Kidney tubule cell (primary cell): Measurements from ENCODE around the gene TUBB4B.

Source experiments
- DNase-seq: peaks from one replicate; pipeline ENCODE4 v3.0.0-alpha.2; 2018; ENCODE audit warnings: low spot score

The TUBB4B gene

DNA sequence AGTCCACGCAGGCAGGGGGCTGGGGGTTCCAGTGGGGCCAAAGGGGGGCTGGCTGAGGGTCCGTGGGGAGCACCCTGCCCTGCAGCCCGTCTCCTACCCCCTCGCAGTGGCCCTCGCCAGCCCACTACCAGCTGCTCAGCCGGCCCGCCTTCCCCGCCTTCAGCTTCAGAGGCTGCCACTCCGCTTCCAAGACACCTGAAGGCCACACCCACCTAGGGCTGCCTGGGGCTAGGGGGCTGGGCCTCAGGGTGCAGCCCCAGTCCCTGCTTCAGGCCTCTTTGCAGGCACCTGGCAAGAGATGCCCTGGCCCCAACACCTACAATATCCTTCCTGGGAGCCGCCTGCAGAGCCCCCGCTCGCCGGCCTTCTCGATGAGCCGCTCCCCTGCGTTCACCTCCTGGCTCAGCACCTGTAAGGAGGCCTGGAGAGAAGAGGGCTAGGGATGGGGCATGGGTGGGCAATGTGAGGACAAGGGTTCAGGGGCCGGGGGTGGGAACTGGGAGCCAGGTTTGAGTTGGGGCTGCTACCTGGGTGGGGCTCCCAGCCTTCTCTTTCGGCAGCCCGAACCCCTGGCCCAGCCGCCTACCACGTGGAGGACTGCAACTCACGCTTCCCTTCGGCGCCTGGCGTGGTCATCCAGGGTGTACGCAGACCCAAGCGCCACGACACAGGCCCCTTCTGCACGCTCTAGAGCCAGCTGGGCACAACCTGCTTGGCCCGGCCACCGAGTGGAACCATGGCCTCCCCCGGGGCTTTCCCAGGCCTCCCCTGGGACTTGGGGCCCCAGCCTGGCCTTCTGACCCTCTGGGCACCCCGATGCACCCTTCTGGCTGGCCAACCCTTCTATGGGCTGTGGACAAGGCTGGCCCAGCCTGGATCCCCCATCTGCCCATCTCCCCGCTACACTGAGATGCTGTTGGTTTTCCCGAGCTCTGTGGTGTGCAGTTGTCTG lies 11.7 kb downstream of the TUBB4B start:
- no peak for DNase-seq

DNA sequence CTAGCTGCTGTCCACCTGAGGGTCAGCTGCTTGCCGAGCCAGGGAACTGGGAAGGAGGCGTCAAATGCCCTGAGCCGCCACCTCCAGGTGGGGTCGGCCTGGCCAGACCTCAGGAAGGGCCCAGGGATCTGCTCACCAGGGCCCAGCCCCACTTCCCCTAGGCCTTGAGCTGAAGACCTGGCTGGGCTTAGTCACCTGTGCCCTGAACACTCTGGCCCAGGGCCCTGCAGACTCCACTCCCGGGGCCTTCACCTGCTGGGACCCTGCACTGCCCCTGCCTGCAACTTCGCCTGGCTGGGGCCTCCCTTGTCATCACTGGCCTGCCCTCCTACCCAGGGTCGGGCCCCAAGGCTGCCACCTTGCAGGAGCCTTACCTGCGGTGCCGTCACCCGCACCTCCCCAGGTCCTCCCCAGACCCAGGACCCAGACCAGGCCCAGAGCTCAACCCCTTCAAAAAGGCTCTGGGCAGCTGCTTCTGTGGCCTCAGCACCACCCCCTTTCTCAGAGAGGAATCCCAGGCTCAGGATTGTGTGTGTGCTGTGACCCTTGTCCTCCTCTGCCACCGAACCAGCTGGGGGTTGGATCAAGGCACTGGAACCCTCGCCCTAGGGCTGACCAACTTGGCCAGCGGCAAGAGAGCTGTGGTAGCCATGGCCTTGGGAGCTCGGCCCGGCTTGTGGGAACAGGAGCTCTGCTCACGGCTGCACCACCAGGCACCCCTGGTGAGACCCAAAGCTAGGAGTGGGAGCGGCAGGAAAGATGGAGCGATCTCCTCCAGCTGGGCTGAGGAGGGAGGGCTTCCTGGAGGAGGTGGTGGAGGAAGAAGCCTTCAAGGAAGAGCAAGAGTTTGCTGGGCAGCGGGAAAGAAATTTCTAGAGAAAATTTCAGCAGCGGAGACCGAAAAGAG lies 12.9 kb downstream of the TUBB4B start:
- peak; percentile 30 for DNase-seq

DNA sequence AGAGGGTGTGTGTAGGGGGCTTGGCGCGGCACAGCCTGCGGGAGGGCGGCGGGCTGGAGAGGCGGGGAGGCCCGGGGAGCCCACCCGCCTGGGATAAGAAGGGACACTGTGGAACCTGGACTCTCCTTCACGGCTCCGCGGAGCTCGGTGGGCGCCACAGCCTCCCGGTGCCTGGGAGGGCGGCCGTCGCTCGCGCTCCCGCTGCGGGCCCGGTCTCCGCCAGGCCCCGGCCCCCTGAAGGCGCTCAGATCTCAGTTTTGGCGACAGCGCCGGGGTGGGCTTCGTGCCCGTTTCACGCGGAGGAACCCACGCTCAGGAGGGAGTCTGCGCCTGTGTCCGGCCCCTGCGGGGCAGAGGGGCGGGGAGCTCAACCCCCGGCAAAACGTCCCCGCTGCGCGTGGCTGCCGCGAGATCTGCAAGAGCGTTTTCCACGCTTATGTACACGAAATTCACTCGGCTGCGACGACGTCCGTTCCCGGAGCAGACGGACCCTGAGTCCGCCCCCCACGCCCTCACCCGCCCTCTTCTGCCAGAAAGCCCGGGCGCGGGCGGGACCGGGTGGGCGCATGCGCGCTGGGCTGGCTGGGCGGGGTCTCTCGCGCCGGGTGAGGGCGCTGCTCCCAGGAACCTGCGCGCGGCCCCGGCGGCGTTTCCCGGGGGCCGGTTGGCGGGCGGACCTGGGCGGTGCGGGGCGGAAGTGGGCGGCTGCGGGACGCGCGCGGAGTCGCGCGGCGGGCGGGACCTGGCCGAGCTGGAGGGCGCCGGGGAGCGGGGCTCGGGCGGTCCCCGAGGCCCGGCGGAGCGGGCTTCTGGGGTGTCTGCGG lies 13.7 kb downstream of the TUBB4B start, which contains the start of gene NELFB:
Gene NELFB (plus strand): TSS at position 704 of the 824 bp plus-strand sequence.
- peak; percentile 90 for DNase-seq

DNA sequence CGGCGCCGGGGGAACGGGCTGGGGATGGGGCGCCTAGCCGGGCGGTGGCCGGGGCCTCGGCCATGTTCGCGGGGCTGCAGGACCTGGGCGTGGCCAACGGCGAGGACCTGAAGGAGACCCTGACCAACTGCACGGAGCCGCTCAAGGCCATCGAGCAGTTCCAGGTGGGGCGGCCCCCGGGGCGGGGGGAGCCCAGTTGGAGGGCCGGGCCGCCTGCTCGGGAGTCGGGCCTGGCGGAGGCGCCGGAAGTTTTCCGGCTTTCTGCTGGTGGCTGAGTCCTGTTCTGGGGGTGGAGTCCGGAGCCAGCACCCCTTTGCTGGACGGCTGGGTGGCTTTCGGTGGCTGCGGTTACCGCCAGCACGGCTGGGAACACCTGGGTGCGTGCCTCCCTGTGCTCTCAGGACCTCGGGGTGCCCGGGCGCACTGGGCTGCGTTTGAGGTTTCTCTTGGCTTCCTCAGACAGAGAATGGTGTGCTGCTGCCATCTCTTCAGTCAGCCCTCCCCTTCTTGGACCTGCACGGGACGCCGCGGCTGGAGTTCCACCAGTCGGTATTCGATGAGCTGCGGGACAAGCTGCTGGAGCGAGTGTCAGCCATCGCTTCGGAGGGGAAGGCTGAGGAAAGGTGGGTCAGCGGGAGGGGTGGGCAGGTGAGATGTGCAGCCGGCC lies 14.5 kb downstream of the TUBB4B start:
- peak; percentile 58 for DNase-seq

DNA sequence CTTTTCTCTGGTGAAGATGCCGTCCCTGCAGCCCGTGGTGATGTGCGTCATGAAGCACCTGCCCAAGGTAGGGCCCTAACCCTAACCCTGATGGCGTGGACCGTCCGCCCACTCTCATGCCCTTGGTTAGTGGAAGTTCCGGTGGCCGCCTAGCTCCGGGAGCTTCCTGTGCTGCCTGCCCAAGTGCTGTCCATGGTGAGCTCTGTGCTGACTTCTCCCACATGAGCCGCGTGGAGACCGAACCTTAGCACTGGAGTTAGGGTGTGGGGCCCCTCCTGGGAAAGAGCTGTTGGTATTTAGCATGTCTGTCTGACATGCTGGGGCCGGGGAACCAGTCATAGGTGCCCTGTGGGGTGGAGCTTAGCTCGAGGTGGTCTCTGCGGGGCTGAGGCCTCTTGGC lies 15.3 kb downstream of the TUBB4B start:
- no peak for DNase-seq

DNA sequence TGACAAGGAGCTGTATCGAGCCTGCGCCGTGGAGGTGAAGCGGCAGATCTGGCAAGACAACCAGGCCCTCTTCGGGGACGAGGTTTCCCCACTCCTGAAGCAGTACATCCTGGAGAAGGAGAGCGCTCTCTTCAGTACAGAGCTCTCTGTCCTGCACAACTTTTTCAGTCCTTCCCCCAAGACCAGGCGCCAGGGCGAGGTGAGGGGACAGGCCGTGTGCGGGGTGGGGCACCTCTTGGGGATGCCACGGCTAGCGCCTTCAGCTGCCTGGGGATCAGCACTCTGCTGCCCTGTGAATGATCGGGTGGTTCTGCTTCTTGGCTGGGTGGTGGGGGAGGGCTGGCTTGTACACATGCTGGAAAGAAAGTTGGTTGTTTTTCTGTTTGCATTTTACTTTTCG lies 15.8 kb downstream of the TUBB4B start:
- no peak for DNase-seq

DNA sequence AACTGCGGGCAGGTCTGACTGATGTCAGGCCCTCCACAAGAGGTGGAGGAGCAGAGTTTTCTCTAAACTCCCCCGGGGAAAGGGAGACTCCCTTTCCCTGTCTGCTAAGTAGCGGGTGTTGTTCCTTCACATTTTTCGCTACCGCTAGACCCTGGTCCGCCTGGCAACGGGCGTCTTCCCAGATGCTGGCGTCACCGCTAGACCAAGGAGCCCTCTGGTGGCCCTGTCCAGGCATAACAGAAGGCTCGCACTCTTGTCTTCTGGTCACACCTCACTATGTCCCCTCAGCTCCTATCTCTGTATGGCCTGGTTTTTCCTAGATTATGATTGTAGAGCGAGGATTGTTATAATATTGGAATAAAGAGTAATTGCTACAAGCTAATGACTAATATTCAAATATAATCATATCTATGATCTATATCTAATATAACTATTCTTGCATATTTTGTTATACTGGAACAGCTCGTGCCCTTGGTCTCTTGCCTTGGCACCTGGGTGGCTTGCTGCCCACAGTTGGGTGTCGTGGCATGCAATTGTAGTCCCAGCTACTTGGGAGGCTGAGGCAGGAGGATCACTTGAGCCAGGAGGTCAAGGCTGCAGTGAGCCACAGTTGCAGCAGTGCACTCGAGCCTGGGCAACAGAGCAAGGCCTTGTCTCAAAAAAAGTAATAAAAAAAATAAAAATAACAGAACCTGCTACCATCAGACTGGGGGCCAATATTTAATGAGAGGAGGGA lies 21.3 kb downstream of the TUBB4B start:
- DNase-seq = peak; percentile 33

DNA sequence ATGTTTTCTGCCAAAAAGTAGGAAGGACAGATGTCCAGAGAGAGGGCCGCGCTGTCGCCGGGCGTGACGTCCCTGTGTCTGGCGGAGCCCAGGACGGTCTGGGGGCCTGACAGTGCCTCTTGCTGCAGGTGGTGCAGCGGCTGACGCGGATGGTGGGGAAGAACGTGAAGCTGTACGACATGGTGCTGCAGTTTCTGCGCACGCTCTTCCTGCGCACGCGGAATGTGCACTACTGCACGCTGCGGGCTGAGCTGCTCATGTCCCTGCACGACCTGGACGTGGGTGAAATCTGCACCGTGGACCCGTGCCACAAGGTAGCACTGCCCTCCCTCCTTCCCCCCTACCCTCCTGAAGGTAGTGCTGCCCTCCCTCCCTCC lies 21.8 kb downstream of the TUBB4B start:
- no peak for DNase-seq

DNA sequence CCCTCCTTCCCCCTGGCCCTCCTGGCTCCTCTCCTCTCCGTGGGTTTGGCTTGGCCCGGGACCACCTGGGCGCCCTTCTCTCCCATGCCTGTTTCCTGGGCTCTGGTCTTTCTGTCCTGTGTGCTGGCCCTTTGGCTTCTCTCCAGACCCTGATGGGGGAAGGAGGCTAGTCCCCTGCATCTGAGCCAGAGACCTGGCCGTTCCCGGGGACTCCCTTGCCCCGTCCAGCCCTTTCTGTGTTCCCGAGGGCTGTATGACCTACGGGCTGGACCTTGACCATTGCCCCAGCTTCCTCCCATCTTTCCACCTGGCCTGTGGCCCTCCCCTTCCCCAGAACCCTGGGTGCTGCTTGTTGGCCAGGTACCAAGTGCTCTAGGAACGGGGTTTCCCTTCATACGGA lies 22.4 kb downstream of the TUBB4B start:
- no peak for DNase-seq

DNA sequence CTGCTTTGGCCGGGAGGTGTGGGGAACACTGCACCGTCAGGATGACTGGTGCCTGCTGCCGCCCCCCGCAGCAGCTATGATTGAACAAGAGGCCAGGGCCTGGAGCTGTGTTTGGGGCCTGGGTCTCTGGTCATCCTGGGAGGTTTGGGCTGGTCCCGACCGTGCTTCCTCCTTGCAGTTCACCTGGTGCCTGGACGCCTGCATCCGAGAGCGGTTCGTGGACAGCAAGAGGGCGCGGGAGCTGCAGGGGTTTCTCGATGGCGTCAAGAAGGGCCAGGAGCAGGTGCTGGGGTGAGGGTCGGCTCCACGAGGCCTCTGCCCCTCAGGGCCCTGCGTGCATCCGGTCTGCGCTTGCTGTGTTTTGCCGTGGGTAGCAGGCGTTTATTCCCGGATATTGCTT lies 23.0 kb downstream of the TUBB4B start:
- no peak for DNase-seq

DNA sequence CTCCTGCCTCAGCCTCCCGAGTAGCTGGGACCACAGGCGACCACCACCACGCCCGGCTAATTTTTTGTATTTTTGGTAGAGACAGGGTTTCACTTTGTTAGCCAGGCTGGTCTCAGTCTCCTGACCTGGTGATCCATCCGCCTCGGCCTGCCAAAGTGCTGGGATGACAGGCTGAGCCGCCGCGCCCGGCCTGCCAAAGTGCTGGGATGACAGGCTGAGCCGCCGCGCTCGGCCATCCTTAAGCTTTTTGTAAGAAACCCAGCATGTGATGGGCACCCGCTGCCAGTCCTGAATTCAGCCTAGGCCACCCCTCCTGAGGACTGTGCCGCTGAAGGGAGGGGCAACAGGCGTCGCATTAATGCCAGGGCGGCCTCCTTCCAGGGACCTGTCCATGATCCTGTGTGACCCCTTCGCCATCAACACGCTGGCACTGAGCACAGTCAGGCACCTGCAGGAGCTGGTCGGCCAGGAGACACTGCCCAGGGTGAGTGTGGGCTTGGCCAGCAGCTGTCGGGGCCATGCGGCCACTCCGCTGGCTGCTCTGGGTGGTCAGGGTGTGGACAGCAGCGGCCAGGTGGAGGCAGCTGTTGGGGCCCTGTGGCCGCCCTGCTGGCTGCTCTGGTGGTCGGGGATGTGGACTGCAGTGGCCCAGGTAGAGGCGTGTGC lies 24.5 kb downstream of the TUBB4B start:
- no peak for DNase-seq

DNA sequence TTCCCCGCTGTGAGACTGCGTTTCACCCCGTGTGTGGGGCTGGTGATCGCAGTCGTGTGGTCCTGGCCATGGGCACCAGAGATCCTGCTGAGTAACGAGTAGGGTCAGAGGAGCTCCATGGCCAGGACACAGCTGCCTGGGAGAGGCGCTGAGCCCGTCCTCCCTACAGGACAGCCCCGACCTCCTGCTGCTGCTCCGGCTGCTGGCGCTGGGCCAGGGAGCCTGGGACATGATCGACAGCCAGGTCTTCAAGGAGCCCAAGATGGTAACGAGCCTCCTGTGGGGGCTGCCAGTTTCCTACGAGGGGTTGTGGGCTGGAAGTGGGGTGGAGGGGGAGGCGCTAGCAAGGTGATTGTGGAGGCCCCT lies 25.1 kb downstream of the TUBB4B start:
- no peak for DNase-seq

DNA sequence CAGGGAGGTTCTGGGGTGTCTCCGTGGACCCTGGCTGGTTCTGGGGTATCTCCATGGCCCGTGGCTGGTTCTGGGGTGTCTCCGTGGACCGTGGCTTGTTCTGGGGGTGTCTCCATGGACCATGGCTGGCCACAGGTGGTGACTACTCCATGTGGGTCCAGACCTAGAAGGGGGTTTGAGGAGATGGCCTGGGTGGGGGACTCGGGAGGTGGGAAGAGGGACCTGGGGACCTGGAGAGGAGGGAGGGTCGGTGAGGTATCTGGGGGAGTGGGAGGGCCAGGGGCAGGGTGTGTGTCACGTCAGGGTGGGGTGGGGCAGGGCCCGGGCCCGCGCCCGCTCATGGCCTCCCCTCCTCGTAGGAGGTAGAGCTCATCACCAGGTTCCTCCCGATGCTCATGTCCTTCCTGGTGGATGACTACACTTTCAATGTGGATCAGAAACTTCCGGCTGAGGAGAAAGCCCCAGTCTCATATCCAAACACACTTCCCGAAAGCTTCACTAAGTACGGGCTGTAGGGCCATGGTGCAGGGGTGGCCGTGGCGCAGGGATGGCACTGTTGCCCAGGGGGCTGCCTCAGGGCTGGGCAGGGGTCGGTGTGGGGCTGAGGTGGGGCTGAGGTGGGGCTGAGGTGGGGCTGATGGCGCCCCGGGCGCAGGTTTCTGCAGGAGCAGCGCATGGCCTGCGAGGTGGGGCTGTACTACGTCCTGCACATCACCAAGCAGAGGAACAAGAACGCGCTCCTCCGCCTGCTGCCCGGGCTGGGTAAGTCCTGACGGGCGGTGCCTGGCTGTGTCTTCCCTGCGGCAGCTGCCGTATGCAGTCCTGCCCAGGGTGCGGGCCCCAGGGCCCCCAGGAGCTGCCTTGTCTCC lies 25.7 kb downstream of the TUBB4B start:
- DNase-seq = no peak

DNA sequence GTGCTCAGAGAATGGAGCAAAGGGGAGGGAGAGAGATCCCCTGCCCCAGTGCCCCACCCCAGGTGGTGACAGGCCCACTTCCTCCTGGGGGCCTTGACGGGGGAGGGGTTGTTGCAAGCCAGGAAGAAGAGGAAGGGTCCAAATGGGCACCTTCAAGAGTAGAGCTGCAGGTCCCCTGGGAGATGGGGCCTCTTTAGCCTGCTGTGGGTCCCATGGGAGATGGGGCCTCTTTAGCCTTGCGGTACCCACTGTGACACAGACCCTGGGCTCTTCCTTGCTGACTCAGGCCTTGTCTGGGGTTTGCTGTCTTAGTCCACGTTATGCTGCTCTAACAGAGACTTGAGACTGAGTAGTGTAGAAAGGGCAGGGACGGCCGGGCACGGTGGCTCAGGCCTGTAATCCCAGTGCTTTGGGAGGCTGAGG lies 26.9 kb downstream of the TUBB4B start:
- DNase-seq = no peak

DNA sequence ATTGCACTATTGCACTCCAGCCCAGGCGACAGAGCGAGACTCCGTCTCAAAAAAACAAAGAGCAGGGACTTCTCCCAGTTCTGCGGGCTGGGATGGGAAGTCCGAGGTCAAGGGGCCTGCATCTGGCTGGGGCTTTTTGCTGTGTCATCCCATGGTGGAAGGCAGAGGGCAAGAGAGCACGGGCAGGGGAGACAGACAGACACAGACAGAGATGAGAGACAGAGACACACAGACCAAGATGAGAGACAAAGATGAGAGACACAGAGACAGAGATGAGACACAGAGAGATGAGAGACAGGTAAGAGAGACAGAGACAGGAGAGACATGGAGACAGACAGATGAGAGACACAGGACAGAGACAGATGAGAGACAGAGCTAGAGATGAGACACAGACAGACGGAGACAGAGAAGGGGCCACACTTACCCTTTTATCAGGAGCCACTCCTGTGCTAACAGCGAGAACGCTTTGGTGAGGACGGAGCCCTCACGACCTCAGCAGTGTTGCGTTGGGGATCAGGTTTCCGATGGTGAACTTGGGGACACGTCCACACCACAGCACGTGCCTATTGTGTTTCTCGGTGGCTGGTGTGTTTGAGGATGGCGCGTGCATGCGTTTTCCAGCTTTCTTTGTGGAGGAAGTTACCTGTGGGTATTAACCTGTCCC lies 27.6 kb downstream of the TUBB4B start:
- no peak for DNase-seq

DNA sequence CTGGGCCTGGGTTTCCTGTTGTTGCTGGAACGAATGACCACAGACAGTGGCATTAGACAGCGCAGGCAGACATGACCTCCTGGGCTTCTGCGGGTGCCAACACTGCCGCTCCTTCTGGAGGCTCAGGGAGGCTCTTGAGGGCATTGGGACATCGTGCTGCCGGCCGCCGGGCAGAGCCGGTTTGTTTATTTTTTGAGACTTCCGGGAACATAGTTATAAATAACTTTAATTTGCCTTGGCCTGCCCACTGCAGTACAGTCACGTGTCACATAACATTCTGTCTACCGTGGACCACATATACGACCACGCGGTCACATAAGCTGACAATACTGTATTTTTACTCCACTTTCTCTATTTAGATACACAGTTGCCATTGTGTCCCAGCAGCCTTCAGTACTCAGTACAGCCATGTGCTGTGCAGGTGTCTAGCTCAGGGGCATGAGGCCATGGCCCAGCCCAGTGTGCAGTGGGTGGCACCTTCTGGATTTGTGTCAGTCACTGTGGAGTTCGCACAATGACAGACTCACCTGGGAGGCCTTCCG lies 28.2 kb downstream of the TUBB4B start:
- no peak for DNase-seq

DNA sequence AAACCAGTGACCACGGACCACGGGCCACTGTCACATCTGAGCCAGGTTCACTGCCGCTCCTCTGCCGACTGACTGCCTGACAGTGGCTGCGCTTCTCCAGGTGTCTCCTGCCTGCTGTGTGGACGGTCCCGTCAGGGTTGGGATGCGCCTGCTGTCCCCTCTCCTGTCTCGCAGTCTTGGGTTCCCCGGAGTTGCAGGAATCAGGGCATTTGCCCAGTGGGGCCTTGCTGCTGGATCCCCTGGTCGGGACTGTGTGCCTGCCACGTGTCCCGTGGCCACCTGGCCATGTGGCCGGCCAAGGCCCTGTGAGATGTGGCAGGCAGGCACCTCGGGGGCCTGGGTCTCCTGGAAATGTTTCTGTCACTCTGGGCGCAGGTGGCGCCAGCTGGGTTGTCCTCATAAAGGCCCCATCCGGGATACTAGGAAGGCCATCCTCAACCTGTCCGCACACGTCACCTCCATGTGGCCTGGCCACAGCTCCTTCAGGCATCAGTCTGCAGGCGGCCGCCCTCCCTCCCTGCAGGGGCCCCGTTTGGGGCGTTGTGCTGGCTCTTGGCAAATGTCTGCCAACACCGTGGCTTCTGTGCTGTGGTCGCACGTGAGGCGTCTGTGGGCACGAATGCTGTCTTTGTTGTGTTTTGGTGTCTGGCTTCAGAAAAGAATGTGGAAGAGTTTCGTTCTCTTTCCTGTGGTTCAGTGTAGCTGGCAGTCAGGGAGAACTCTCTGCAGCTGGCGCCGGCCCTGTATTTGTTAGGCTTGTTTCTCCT lies 30.0 kb downstream of the TUBB4B start:
- no peak for DNase-seq

DNA sequence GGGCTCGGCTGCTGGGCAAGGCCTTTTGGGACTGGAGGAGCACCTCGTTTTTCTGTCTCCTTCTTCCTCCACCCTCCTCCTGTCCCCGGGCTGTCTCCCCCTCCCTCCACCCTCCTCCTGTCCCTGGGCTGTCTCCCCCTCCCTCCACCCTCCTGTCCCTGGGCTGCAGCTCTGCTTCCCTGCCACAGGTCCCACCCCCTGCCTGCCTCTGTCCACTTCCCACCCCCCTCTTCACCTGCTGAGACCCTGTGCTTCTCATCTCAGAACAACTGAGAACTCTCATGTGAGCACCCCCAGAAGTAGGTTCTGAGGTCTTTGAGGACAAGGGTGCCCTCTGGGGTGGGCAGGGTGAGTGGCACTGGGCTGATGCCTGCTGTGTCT lies 30.6 kb downstream of the TUBB4B start:
- DNase-seq = no peak
